Esophagus muscularis mucosa (tissue), 4 donors: ENCODE data around the gene DSG3. TPM values are rescaled to one million over a fixed set of nuclear protein-coding genes. Genes with fewer than 3 reads are reported as not detected.

Experiments
- DNase-seq: peaks from one replicate; pipeline ENCODE4 v3.0.0-alpha.2; 2017; ENCODE audit errors: extremely low spot score
- H3K27ac ChIP-seq, 4 donors: fragments of 200-600 bp; sonication (generic); replicated peaks in 1 of 4; 1 replicate in 3 of 4; 2 replicates in 1 of 4; pipeline ENCODE4 v1.5.1; 2016 to 2019; ENCODE audit warnings: mild to moderate bottlenecking in 1 of 4
- H3K27me3 ChIP-seq, 4 donors: fragments of 200-600 bp; sonication (generic); one replicate each; pipeline versions ENCODE4 v1.5.1 to v1.6.0; 2016 to 2019
- H3K36me3 ChIP-seq, 4 donors: fragments of 200-600 bp; sonication (generic); one replicate each; pipeline ENCODE4 v1.5.1; 2016 to 2019
- H3K4me1 ChIP-seq, 4 donors: fragments of 200-600 bp; sonication (generic); one replicate each; pipeline ENCODE4 v1.5.1; 2016 to 2019
- H3K4me3 ChIP-seq, 4 donors: fragments of 200-600 bp; sonication (generic); 1 replicate in 2 of 4; 2 replicates in 2 of 4; pipeline ENCODE4 v1.5.1; 2016 to 2019; ENCODE audit warnings: mild to moderate bottlenecking in 4 of 4, moderate library complexity in 1 of 4
- H3K9me3 ChIP-seq, 4 donors: fragments of 200-600 bp; sonication (generic); 1 replicate in 3 of 4; 2 replicates in 1 of 4; pipeline ENCODE4 v1.5.1; 2016 to 2019
- CTCF ChIP-seq, 3 experiments: fragments of 200-600 bp in 2 of 3; fragments of 450-650 bp in 1 of 3; sonication (generic) in 2 of 3; IDR thresholded peaks; one replicate each; pipeline ENCODE4 v1.5.1; 2017 to 2019; ENCODE audit warnings: antibody characterized with exemption in 3 of 3, mild to moderate bottlenecking in 2 of 3, moderate library complexity in 1 of 3
- EP300 ChIP-seq: sonication (generic); formaldehyde crosslinking; IDR thresholded peaks from one replicate; pipeline ENCODE4 v1.6.1; 2017; ENCODE audit warnings: antibody characterized with exemption
- POLR2A ChIP-seq: fragments of 450-650 bp; IDR thresholded peaks from one replicate; pipeline ENCODE4 v1.6.1; 2017; ENCODE audit warnings: antibody characterized with exemption, moderate library complexity, mild to moderate bottlenecking, low read depth
- POLR2AphosphoS5 ChIP-seq, 2 donors: sonication (generic); formaldehyde crosslinking; IDR thresholded peaks; one replicate each; pipeline ENCODE4 v1.6.1; 2017; ENCODE audit warnings: antibody characterized with exemption in 2 of 2
- whole genome bisulfite sequencing: methylation state at CpG from one replicate; pipeline ENCODE4 v1.1.5; 2018; 5-methylcytosine and 5-hydroxymethylcytosine counted together
- intact Hi-C: fragments of 100-400 bp; cut with DNase I; formaldehyde crosslinking; loops from one replicate; pipeline ENCODE4 v1.15.1; 2023
- total RNA-seq, 4 donors: library from RNA; depleted of rRNA; stranded (reverse); fragments of >200 nt; gene quantifications; one replicate each; pipeline versions ENCODE4 v1.1.0 to v1.2.1, GENCODE V29; 2016

The DSG3 gene
- total RNA-seq, 4 donors from 2014 or later: under 0.01 TPM; not detected in 3

GRCh38 chr18:31509571-31509970 is 62.0 kb downstream of the DSG3 start:
- Histone ChIP-seq H3K36me3 (no peaks in the 10 kb centered on the region), H3K27ac (no peak overlapping the region), H3K27me3 (peaks cover 0 to 5% (median 0%) of the 10 kb centered on the region in 4 donors), H3K4me3 (no peak overlapping the region), H3K9me3 (no peaks in the 10 kb centered on the region), H3K4me1 (no peaks in the 10 kb centered on the region)
- no peak for TF ChIP-seq CTCF (IDR thresholded peaks at IDR 0.05)
- TF ChIP-seq POLR2A: no peak
- TF ChIP-seq POLR2AphosphoS5 (IDR thresholded peaks at IDR 0.05): no peak
- TF ChIP-seq EP300: no peak
- DNase-seq: no peak
- 87% methylated on average over 3 of the region's 3 CpGs for WGBS
- intact Hi-C loops: no loop called here

- H3K36me3 ChIP-seq: no peaks in the 10 kb centered on the region
- H3K9me3 ChIP-seq: no peaks in the 10 kb centered on the region
- H3K4me3 ChIP-seq: no peak overlapping the region
- intact Hi-C loops: no loop called here
- H3K27me3 ChIP-seq: peaks cover 0 to 5% (median 0%) of the 10 kb centered on the region in 4 donors
- DNase-seq: no peak
- no peak overlapping the region for H3K27ac ChIP-seq
- H3K4me1 ChIP-seq: no peaks in the 10 kb centered on the region
- TF ChIP-seq POLR2AphosphoS5 (IDR thresholded peaks at IDR 0.05): no peak
- TF ChIP-seq EP300: no peak
- TF ChIP-seq POLR2A: no peak
- no peak for TF ChIP-seq CTCF (IDR thresholded peaks at IDR 0.05)
Measured at GRCh38 chr18:31510319-31510718, 62.8 kb downstream of the DSG3 start.

GRCh38 chr18:31511098-31511497 is 63.6 kb downstream of the DSG3 start:
- 68% methylated on average over 5 of the region's 6 CpGs for WGBS
- Histone ChIP-seq H3K4me1 (no peaks in the 10 kb centered on the region), H3K36me3 (no peaks in the 10 kb centered on the region), H3K27me3 (peaks cover 0 to 5% (median 0%) of the 10 kb centered on the region in 4 donors), H3K4me3 (no peak overlapping the region), H3K27ac (no peak overlapping the region), H3K9me3 (no peaks in the 10 kb centered on the region)
- no peak for DNase-seq
- TF ChIP-seq POLR2A (no peak), EP300 (no peak), CTCF (IDR thresholded peaks at IDR 0.05) (no peak)
- intact Hi-C loops: no loop called here

- DNase-seq: no peak
- H3K27ac ChIP-seq: no peak overlapping the region
- TF ChIP-seq POLR2AphosphoS5 (IDR thresholded peaks at IDR 0.05): no peak
- TF ChIP-seq POLR2A: no peak
- TF ChIP-seq EP300: no peak
- H3K27me3 ChIP-seq: peaks cover 0 to 5% (median 0%) of the 10 kb centered on the region in 4 donors
- intact Hi-C loops: no loop called here
- no peak overlapping the region for H3K4me3 ChIP-seq
- no peaks in the 10 kb centered on the region for H3K9me3 ChIP-seq
- 68% methylated on average over 6 of the region's 6 CpGs for WGBS
- no peaks in the 10 kb centered on the region for H3K36me3 ChIP-seq
- H3K4me1 ChIP-seq: no peaks in the 10 kb centered on the region
Measured at GRCh38 chr18:31512203-31512764, 64.7 kb downstream of the DSG3 start.

GRCh38 chr18:31513189-31513935 is 65.8 kb downstream of the DSG3 start:
- H3K4me1 ChIP-seq: no peaks in the 10 kb centered on the region
- DNase-seq: no peak
- TF ChIP-seq EP300: no peak
- TF ChIP-seq CTCF (IDR thresholded peaks at IDR 0.05): no peak
- no peak for TF ChIP-seq POLR2A
- no peak for TF ChIP-seq POLR2AphosphoS5 (IDR thresholded peaks at IDR 0.05)
- peaks cover 0 to 4% (median 0%) of the 10 kb centered on the region in 4 donors for H3K27me3 ChIP-seq
- intact Hi-C loops: no loop called here
- H3K36me3 ChIP-seq: no peaks in the 10 kb centered on the region
- no peak overlapping the region for H3K27ac ChIP-seq
- no peaks in the 10 kb centered on the region for H3K9me3 ChIP-seq
- 81% methylated on average over 4 of the region's 4 CpGs for WGBS
- no peak overlapping the region for H3K4me3 ChIP-seq
